ENCODE results near the gene GPRC6A.

GPRC6A gene

GRCh38 chr6:116773886-116774285 is 55.0 kb downstream of the GPRC6A start:
- no peak for DNase-seq

GRCh38 chr6:116772450-116772849 is 56.4 kb downstream of the GPRC6A start:
- DNase-seq = no peak

- no peak for DNase-seq
These were observed 61.2 kb downstream of the GPRC6A start for GRCh38 chr6:116767715-116768114.

GRCh38 chr6:116766506-116767176 is 62.2 kb downstream of the GPRC6A start:
- no peak for DNase-seq

GRCh38 chr6:116764961-116765841 is 63.7 kb downstream of the GPRC6A start, which contains the start of gene FAM162B:
Gene FAM162B (minus strand): TSS chr6:116765719. CDS start chr6:116765576, 143 bp downstream.
- DNase-seq = no peak

GRCh38 chr6:116764629-116764960 is 64.3 kb downstream of the GPRC6A start:
- no peak for DNase-seq

GRCh38 chr6:116763906-116764628 is 64.8 kb downstream of the GPRC6A start:
- no peak for DNase-seq

GRCh38 chr6:116763048-116763447 is 65.8 kb downstream of the GPRC6A start:
- no peak for DNase-seq

- DNase-seq = no peak
These were observed 66.6 kb downstream of the GPRC6A start for GRCh38 chr6:116762235-116762634.

- DNase-seq = no peak
These were observed 67.1 kb downstream of the GPRC6A start for GRCh38 chr6:116761779-116762178.

- DNase-seq = no peak
These were observed 83.7 kb downstream of the GPRC6A start for GRCh38 chr6:116745176-116745575.
